Common myeloid progenitor, CD34-positive (primary cell): Measurements from ENCODE around the gene BCR.

Source experiments
- CTCF ChIA-PET: fragments of 350-600 bp; sonication (Branson Sonifier 250); formaldehyde crosslinking; loops from one replicate; lab custom pipeline; 2021; ENCODE audit warnings: antibody characterized with exemption; lab: Charles Lee
- POLR2A ChIA-PET: fragments of 350-600 bp; sonication (Branson Sonifier 250); formaldehyde crosslinking; loops from one replicate; lab custom pipeline; 2021; ENCODE audit warnings: antibody characterized with exemption; lab: Charles Lee
- DNase-seq, 3 donors: peaks; one replicate each; pipeline versions ENCODE4 v3.0.0 to v3.0.0-alpha.2; 2013
- H3K27ac ChIP-seq, 2 experiments: 1 replicate in 1 of 2; 2 replicates in 1 of 2; pipeline ENCODE4 v1.7.0; 2013; ENCODE audit warnings: inconsistent platforms in 2 of 2, low read length in 2 of 2, mild to moderate bottlenecking in 2 of 2, low read depth in 1 of 2, moderate library complexity in 1 of 2; ENCODE audit not compliant: severe bottlenecking in 2 of 2, insufficient read depth in 1 of 2, poor library complexity in 1 of 2
- H3K27me3 ChIP-seq, 5 experiments: replicated peaks in 2 of 5; 1 replicate in 3 of 5; 2 replicates in 2 of 5; pipeline versions ENCODE4 v1.6.1 to v1.7.0; 2013; ENCODE audit warnings: low read length in 4 of 5, mild to moderate bottlenecking in 2 of 5, moderate library complexity in 2 of 5, inconsistent platforms in 1 of 5; ENCODE audit not compliant: insufficient read depth in 5 of 5, control insufficient read depth in 4 of 5
- H3K36me3 ChIP-seq, 4 experiments: 1 replicate in 2 of 4; 2 replicates in 2 of 4; pipeline versions ENCODE4 v1.6.1 to v1.7.0; 2013; ENCODE audit warnings: low read length in 3 of 4, control low read depth in 1 of 4, mild to moderate bottlenecking in 1 of 4; ENCODE audit not compliant: control insufficient read depth in 4 of 4, insufficient read depth in 4 of 4
- H3K4me1 ChIP-seq, 4 experiments: 1 replicate in 3 of 4; 2 replicates in 1 of 4; pipeline versions ENCODE4 v1.6.1 to v1.7.1; 2013; ENCODE audit warnings: low read length in 3 of 4, mild to moderate bottlenecking in 3 of 4, control low read depth in 1 of 4, inconsistent platforms in 1 of 4, moderate library complexity in 1 of 4; ENCODE audit not compliant: control insufficient read depth in 4 of 4, insufficient read depth in 4 of 4; ENCODE audit errors: control extremely low read depth in 1 of 4
- H3K4me3 ChIP-seq, 7 experiments: 1 replicate in 4 of 7; 2 replicates in 3 of 7; pipeline versions ENCODE4 v1.5.1 to v1.7.0; 2013; ENCODE audit warnings: mild to moderate bottlenecking in 7 of 7, low read length in 6 of 7, moderate library complexity in 6 of 7, inconsistent platforms in 2 of 7, low read depth in 2 of 7, control low read depth in 1 of 7; ENCODE audit not compliant: insufficient read depth in 4 of 7, control insufficient read depth in 1 of 7; ENCODE audit errors: extremely low read depth in 1 of 7
- H3K9me3 ChIP-seq, 5 experiments: 1 replicate in 4 of 5; 2 replicates in 1 of 5; pipeline versions ENCODE4 v1.6.1 to v1.7.1; 2013; ENCODE audit warnings: low read length in 4 of 5, mild to moderate bottlenecking in 2 of 5, inconsistent platforms in 1 of 5, low read depth in 1 of 5, moderate library complexity in 1 of 5; ENCODE audit not compliant: control insufficient read depth in 4 of 5, insufficient read depth in 2 of 5; ENCODE audit errors: control extremely low read depth in 1 of 5
- WGBS: methylation state at CpG from one replicate; pipeline ENCODE4 v1.1.5; 2013; ENCODE audit not compliant: insufficient coverage; 5-methylcytosine and 5-hydroxymethylcytosine counted together

The BCR gene

DNA sequence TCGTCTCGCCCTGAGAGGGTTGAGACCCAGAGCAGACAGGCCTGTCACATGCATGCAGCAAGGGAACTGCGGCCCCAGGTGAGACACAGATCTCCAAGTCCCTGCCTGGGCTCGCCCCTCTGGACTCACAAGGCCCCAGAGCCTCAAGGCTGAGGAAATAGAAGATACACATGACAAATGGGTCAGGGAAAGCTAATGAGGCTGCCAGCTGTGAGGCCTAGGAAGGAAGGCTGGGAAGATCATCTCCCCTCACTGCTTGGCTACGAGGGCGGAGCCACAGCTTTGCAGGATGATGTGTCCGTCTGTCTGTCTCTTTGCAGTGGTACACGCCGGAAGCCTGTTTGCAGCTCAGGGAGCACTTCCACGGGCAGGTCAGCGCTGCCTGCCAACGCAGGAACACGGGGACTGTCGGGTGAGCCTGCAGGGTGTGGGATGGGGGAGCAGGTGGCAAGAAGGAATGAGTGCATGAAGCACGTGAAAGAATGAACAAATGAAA is 30.5 kb upstream of the BCR start:
- no peak for DNase-seq
- Histone ChIP-seq H3K27ac (no peak overlapping the region), H3K9me3 (no peaks in the 10 kb centered on the region), H3K36me3 (no peaks in the 10 kb centered on the region), H3K4me3 (no peak overlapping the region), H3K4me1 (peaks cover under 1 to 19% (median 16%) of the 10 kb centered on the region in 4 experiments), H3K27me3 (peaks cover 0 to 2% (median 0%) of the 10 kb centered on the region in 5 experiments)
- ChIA-PET POLR2A (no interaction called here), CTCF (interaction anchor here (2.1 kb wide), 2 partner anchors 9 to 132 kb away, joined by 5 read pairs; no protein-coding TSS in a partner anchor)
- 98% methylated on average over 15 of the region's 15 CpGs for WGBS

- H3K4me1 ChIP-seq: peaks cover 0 to 19% (median 8%) of the 10 kb centered on the region in 4 experiments
- no peak for DNase-seq
- H3K4me3 ChIP-seq: no peak overlapping the region
- H3K9me3 ChIP-seq: no peaks in the 10 kb centered on the region
- ChIA-PET CTCF (interaction anchor here (2.1 kb wide), 1 partner anchor 131 kb away, joined by 5 read pairs; no protein-coding TSS in a partner anchor), POLR2A (no interaction called here)
- H3K27ac ChIP-seq: no peak overlapping the region
- 80% methylated on average over 4 of the region's 6 CpGs for WGBS
- H3K36me3 ChIP-seq: no peaks in the 10 kb centered on the region
- peaks cover 0 to 2% (median 0%) of the 10 kb centered on the region in 5 experiments for H3K27me3 ChIP-seq
These were observed 29.5 kb upstream of the BCR start for GRCh38 chr22:23150762-23151161.

DNA sequence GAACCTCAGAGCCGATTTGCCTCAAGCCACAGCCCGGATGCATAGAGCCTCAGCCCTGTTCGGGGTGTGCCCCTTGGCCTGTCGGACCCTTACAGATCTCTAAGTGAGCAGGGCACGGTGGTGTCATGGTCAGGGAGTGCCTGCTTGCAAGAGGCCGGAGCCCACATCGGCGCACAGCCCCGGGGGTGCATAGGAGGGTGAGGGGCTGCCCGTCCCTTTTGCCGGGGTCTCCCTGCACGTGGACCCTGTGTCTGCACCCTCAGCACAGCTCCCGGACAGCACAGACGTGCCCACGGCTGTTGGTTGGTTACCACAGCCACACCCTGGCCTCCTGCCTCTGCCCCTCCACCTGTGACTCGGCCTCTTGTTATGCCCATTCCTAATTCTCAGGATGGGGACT is 28.5 kb upstream of the BCR start:
- Histone ChIP-seq H3K36me3 (no peaks in the 10 kb centered on the region), H3K4me1 (peaks cover 0 to 19% (median 8%) of the 10 kb centered on the region in 4 experiments), H3K9me3 (no peaks in the 10 kb centered on the region), H3K27me3 (no peaks in the 10 kb centered on the region), H3K27ac (no peak overlapping the region), H3K4me3 (no peak overlapping the region)
- DNase-seq: no peak
- WGBS: 100% methylated on average over 15 of the region's 16 CpGs
- POLR2A ChIA-PET: no interaction called here
- CTCF ChIA-PET: no interaction called here

GRCh38 chr22:23152238-23153114 is 27.8 kb upstream of the BCR start:
- no peak overlapping the region for H3K27ac ChIP-seq
- no peaks in the 10 kb centered on the region for H3K36me3 ChIP-seq
- H3K27me3 ChIP-seq: no peaks in the 10 kb centered on the region
- CTCF ChIA-PET: interaction anchor here (1.5 to 1.6 kb wide), 2 partner anchors 8 to 13 kb away, joined by 4 to 7 read pairs; no protein-coding TSS in a partner anchor
- peaks cover 0 to 19% (median 8%) of the 10 kb centered on the region in 4 experiments for H3K4me1 ChIP-seq
- peak in 1 of 3 donors; percentile 32 for DNase-seq
- WGBS: 83% methylated on average over 19 of the region's 19 CpGs
- POLR2A ChIA-PET: no interaction called here
- no peaks in the 10 kb centered on the region for H3K9me3 ChIP-seq
- no peak overlapping the region for H3K4me3 ChIP-seq

- peaks cover 0 to 19% (median 8%) of the 10 kb centered on the region in 4 experiments for H3K4me1 ChIP-seq
- H3K4me3 ChIP-seq: no peak overlapping the region
- WGBS: 89% methylated on average over 7 of the region's 7 CpGs
- ChIA-PET CTCF (interaction anchor here (0.6 to 1.9 kb wide), 7 partner anchors 9 to 199 kb away, joined by 3 to 7 read pairs (median 4); partner anchors contain the start of gene RAB36), POLR2A (interaction anchor here (0.7 kb wide), 1 partner anchor 1253 kb away, joined by 5 read pairs; no protein-coding TSS in a partner anchor)
- no peak overlapping the region for H3K27ac ChIP-seq
- no peak for DNase-seq
- no peaks in the 10 kb centered on the region for H3K27me3 ChIP-seq
- H3K9me3 ChIP-seq: no peaks in the 10 kb centered on the region
- H3K36me3 ChIP-seq: no peaks in the 10 kb centered on the region
These were observed 26.3 kb upstream of the BCR start for GRCh38 chr22:23153994-23154393.

GRCh38 chr22:23154461-23154860 is 25.8 kb upstream of the BCR start:
- no peak overlapping the region for H3K27ac ChIP-seq
- WGBS: 95% methylated on average over 4 of the region's 5 CpGs
- no peak for DNase-seq
- no peak overlapping the region for H3K4me3 ChIP-seq
- no peaks in the 10 kb centered on the region for H3K9me3 ChIP-seq
- H3K27me3 ChIP-seq: no peaks in the 10 kb centered on the region
- no peaks in the 10 kb centered on the region for H3K36me3 ChIP-seq
- CTCF ChIA-PET: interaction anchor here (0.6 to 1.9 kb wide), 3 partner anchors 9 to 200 kb away, joined by 3 to 4 read pairs (median 3); partner anchors contain the start of gene RAB36
- H3K4me1 ChIP-seq: peaks cover 0 to 19% (median 8%) of the 10 kb centered on the region in 4 experiments
- POLR2A ChIA-PET: no interaction called here
